Measurements from ENCODE around the gene SCGB1D4.

SCGB1D4 gene

GRCh38 chr11:62273789-62274275 lies 25.0 kb downstream of the SCGB1D4 start:
- DNase-seq (ENCODE audit: low spot score): no peak

- no peak for DNase-seq (ENCODE audit: low spot score)
Observed at GRCh38 chr11:62273284-62273683, 25.6 kb downstream of the SCGB1D4 start.

GRCh38 chr11:62269654-62270278 lies 29.1 kb downstream of the SCGB1D4 start, which contains the start of gene SCGB2A2:
TSS of gene SCGB2A2 (plus strand) at chr11:62270158. CDS start at chr11:62270217, 59 bp downstream.
- DNase-seq (ENCODE audit: low spot score): peak; percentile 18

- no peak for DNase-seq (ENCODE audit: low spot score)
Observed at GRCh38 chr11:62267576-62267975, 31.3 kb downstream of the SCGB1D4 start.

- DNase-seq (ENCODE audit: low spot score): no peak
Observed at GRCh38 chr11:62267050-62267449, 31.8 kb downstream of the SCGB1D4 start.

GRCh38 chr11:62266558-62266957 lies 32.3 kb downstream of the SCGB1D4 start:
- DNase-seq (ENCODE audit: low spot score): no peak

GRCh38 chr11:62264004-62264403 lies 34.9 kb downstream of the SCGB1D4 start:
- DNase-seq (ENCODE audit: low spot score): no peak

- no peak for DNase-seq (ENCODE audit: low spot score)
Observed at GRCh38 chr11:62260261-62260953, 38.5 kb downstream of the SCGB1D4 start.

- no peak for DNase-seq (ENCODE audit: low spot score)
Observed at GRCh38 chr11:62256281-62256680, 42.6 kb downstream of the SCGB1D4 start.

- DNase-seq (ENCODE audit: low spot score): no peak
Observed at GRCh38 chr11:62253999-62254542, 44.8 kb downstream of the SCGB1D4 start.

- no peak for DNase-seq (ENCODE audit: low spot score)
Observed at GRCh38 chr11:62251698-62252097, 47.2 kb downstream of the SCGB1D4 start.

Measured in LoVo (cell line).